Endodermal cell (in vitro differentiated cells): ENCODE data around the gene ZNF562. TPM values are rescaled to one million over a fixed set of nuclear protein-coding genes. Genes with fewer than 3 reads are reported as not detected.
"Not testable (repeated sequence)": the region's sequence is repeated elsewhere in the genome, so short reads cannot be mapped to it uniquely, and the experiment has no call there.

ENCODE experiments used
- DNase-seq: peaks from one replicate; pipeline ENCODE4 v3.0.0-alpha.2; 2017
- H3K27ac ChIP-seq: 2 replicates; pipeline ENCODE4 v1.5.1; 2013; ENCODE audit warnings: mild to moderate bottlenecking, low read depth, low read length, moderate library complexity
- H3K27me3 ChIP-seq: 2 replicates; pipeline ENCODE4 v1.6.1; 2013; ENCODE audit warnings: mild to moderate bottlenecking, low read length, moderate library complexity; ENCODE audit not compliant: insufficient read depth, control insufficient read depth, poor library complexity, severe bottlenecking
- H3K36me3 ChIP-seq: 2 replicates; pipeline ENCODE4 v1.7.0; 2013; ENCODE audit warnings: mild to moderate bottlenecking, low read length, moderate library complexity; ENCODE audit not compliant: control insufficient read depth, insufficient read depth
- H3K4me1 ChIP-seq: one replicate; pipeline ENCODE4 v1.7.0; 2013; ENCODE audit warnings: low read length; ENCODE audit not compliant: control insufficient read depth, insufficient read depth
- H3K4me3 ChIP-seq: 2 replicates; pipeline ENCODE4 v1.5.1; 2013; ENCODE audit warnings: mild to moderate bottlenecking, low read length, moderate library complexity
- H3K9ac ChIP-seq: 2 replicates; pipeline ENCODE4 v1.6.1; 2013; ENCODE audit warnings: mild to moderate bottlenecking, low read length, moderate library complexity; ENCODE audit not compliant: poor library complexity, severe bottlenecking; ENCODE audit errors: extremely low read depth
- H3K9me3 ChIP-seq: 2 replicates; pipeline ENCODE4 v1.6.1; 2013; ENCODE audit warnings: mild to moderate bottlenecking, low read length, moderate library complexity; ENCODE audit not compliant: control insufficient read depth
- H3K27ac Mint-ChIP-seq: 2 replicates; pipeline ENCODE4 v1.8.0; 2020; ENCODE audit warnings: mixed read lengths
- H3K27me3 Mint-ChIP-seq: 2 replicates; pipeline ENCODE4 v1.8.0; 2021; ENCODE audit warnings: mild to moderate bottlenecking, mixed read lengths; ENCODE audit not compliant: insufficient read depth
- H3K36me3 Mint-ChIP-seq: 2 replicates; pipeline ENCODE4 v1.8.0; 2020; ENCODE audit warnings: low read depth, mixed read lengths
- H3K4me1 Mint-ChIP-seq: 2 replicates; pipeline ENCODE4 v1.8.0; 2020; ENCODE audit warnings: mixed read lengths
- H3K4me3 Mint-ChIP-seq: 2 replicates; pipeline ENCODE4 v1.8.0; 2020; ENCODE audit warnings: mild to moderate bottlenecking, moderate library complexity, mixed read lengths
- H3K9me3 Mint-ChIP-seq: 2 replicates; pipeline ENCODE4 v1.8.0; 2020; ENCODE audit warnings: mild to moderate bottlenecking, mixed read lengths
- CTCF ChIP-seq: fragments of 200-600 bp; sonication (generic); conservative IDR thresholded peaks from 2 replicates; pipeline ENCODE4 v1.5.0; 2021; ENCODE audit warnings: antibody characterized with exemption, mild to moderate bottlenecking
- WGBS, 2 experiments: methylation state at CpG; one replicate each; pipeline versions ENCODE4 v1.1.5 to v1.1.7; 2013; ENCODE audit warnings: missing lambda C conversion rate in 2 of 2, mixed read lengths in 1 of 2; ENCODE audit not compliant: insufficient coverage in 1 of 2, insufficient read length in 1 of 2; 5-methylcytosine and 5-hydroxymethylcytosine counted together
- total RNA-seq, 2 donors: library from RNA; stranded (reverse); fragmentation: NEBNext Ultra II Directional in 1 of 2; extraction: Animal tissue kit (Norgen Biotek cat#: 25700) in 1 of 2; gene quantifications; 2 replicates in 1 of 2; 3 replicates in 1 of 2; pipeline ENCODE4 v1.2.1, GENCODE V29; 2021

The ZNF562 gene
- total RNA-seq, 2 donors from 2014 or later: 1.9 to 15.5 TPM

GRCh38 chr19:9705836-9706235 is 30.9 kb upstream of the ZNF562 start:
- no peaks in the 10 kb centered on the region for H3K27me3 Mint-ChIP-seq
- 88 to 94% methylated on average over 6 of the region's 6 CpGs for WGBS, 2 experiments
- H3K4me1 Mint-ChIP-seq: no peaks in the 10 kb centered on the region
- Histone ChIP-seq H3K27me3 (no peaks in the 10 kb centered on the region), H3K4me3 (no peak overlapping the region), H3K4me1 (no peaks in the 10 kb centered on the region), H3K27ac (no peak overlapping the region), H3K36me3 (no peaks in the 10 kb centered on the region), H3K9ac (no peak overlapping the region), H3K9me3 (peaks cover 17% of the 10 kb centered on the region)
- H3K4me3 Mint-ChIP-seq: no peak overlapping the region
- no peak for TF ChIP-seq CTCF
- DNase-seq: no peak
- no peak overlapping the region for H3K27ac Mint-ChIP-seq
- no peaks in the 10 kb centered on the region for H3K36me3 Mint-ChIP-seq
- peaks cover 82% of the 10 kb centered on the region for H3K9me3 Mint-ChIP-seq

- no peak overlapping the region for H3K9ac ChIP-seq
- DNase-seq: no peak
- Mint-ChIP-seq H3K4me1 (no peaks in the 10 kb centered on the region), H3K27ac (no peak overlapping the region), H3K27me3 (no peaks in the 10 kb centered on the region), H3K9me3 (peaks cover 79% of the 10 kb centered on the region), H3K36me3 (no peaks in the 10 kb centered on the region), H3K4me3 (no peak overlapping the region)
- no peak overlapping the region for H3K27ac ChIP-seq
- no peaks in the 10 kb centered on the region for H3K36me3 ChIP-seq
- no peaks in the 10 kb centered on the region for H3K4me1 ChIP-seq
- H3K4me3 ChIP-seq: no peak overlapping the region
- H3K9me3 ChIP-seq: no peaks in the 10 kb centered on the region
- no peak for TF ChIP-seq CTCF
- no peaks in the 10 kb centered on the region for H3K27me3 ChIP-seq
- WGBS, 2 experiments: 85 to 89% methylated on average over 4 to 6 of the region's 6 CpGs
These were observed 27.3 kb upstream of the ZNF562 start for GRCh38 chr19:9702186-9702585.

GRCh38 chr19:9700229-9700981 is 25.5 kb upstream of the ZNF562 start:
- no peak overlapping the region for H3K4me3 ChIP-seq
- H3K4me1 ChIP-seq: no peaks in the 10 kb centered on the region
- Mint-ChIP-seq H3K4me1 (no peaks in the 10 kb centered on the region), H3K4me3 (no peak overlapping the region), H3K9me3 (peaks cover 82% of the 10 kb centered on the region), H3K27ac (no peak overlapping the region), H3K36me3 (no peaks in the 10 kb centered on the region), H3K27me3 (no peaks in the 10 kb centered on the region)
- 93% methylated on average over 21 to 22 of the region's 22 CpGs for WGBS, 2 experiments
- H3K27ac ChIP-seq: no peak overlapping the region
- H3K36me3 ChIP-seq: no peaks in the 10 kb centered on the region
- no peaks in the 10 kb centered on the region for H3K9me3 ChIP-seq
- no peak overlapping the region for H3K9ac ChIP-seq
- TF ChIP-seq CTCF: no peak
- no peak for DNase-seq
- H3K27me3 ChIP-seq: no peaks in the 10 kb centered on the region

- H3K4me3 ChIP-seq, H3K9ac ChIP-seq, H3K27ac ChIP-seq, H3K27me3 Mint-ChIP-seq, H3K36me3 Mint-ChIP-seq, H3K27ac Mint-ChIP-seq, DNase-seq, H3K4me1 Mint-ChIP-seq, H3K36me3 ChIP-seq, H3K4me3 Mint-ChIP-seq, H3K27me3 ChIP-seq, H3K4me1 ChIP-seq: not testable (repeated sequence)
- H3K9me3 Mint-ChIP-seq: peaks cover 89% of the 10 kb centered on the region
- peaks cover 17% of the 10 kb centered on the region for H3K9me3 ChIP-seq
- no CpG with 5 or more reads among the region's 4 CpGs for WGBS, 2 experiments
These were observed 15.4 kb upstream of the ZNF562 start for GRCh38 chr19:9690301-9690700.

- WGBS, 2 experiments: 96% methylated on average over 25 of the region's 30 CpGs; no CpG with 5 or more reads in 1 of the 2 experiments
These were observed 5.1 kb upstream of the ZNF562 start for GRCh38 chr19:9679996-9680395.

More at GRCh38 chr19:9679996-9680395, 5.1 kb upstream of the ZNF562 start:
- not testable (repeated sequence) for H3K4me3 ChIP-seq, H3K36me3 ChIP-seq, DNase-seq, H3K27ac Mint-ChIP-seq, H3K4me3 Mint-ChIP-seq, H3K27me3 Mint-ChIP-seq, H3K4me1 Mint-ChIP-seq, H3K36me3 Mint-ChIP-seq, H3K9ac ChIP-seq, H3K27ac ChIP-seq, H3K4me1 ChIP-seq, H3K9me3 ChIP-seq, H3K27me3 ChIP-seq
- H3K9me3 Mint-ChIP-seq: peaks cover 73% of the 10 kb centered on the region
